Measurements from ENCODE around the gene ZNF148.

The ZNF148 gene

DNA sequence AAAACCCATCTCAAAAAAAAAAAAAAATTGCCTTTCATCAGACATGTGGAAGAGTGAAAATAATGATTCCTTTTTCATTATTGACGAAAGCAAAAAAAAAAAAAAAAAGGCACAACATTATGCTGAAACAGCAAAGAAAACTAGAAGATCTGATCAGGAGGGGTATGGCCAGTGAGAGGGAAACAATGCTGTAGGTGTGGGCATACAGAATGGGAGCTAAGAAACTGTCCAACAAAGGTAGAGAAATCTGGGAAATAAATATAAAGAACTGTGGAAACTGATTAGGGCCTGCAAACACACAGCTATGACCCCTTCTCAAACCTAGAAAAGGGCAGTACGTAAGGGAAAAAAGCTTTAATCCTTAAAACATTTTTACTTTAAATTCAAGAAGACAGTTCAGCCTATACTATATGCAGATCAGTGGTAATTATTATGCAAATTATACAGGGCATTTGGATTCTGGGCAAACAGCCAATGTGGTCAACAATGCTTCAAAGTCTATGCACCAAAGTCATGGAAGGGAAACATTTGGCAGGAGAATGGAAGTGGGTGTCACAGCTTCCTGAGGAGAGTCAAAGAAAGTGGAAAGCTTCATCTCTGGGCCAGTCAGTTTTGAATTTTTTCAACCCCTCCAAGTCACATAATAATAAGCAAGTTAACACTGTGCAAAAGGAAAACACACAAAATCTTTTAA, 94.3 kb downstream of the ZNF148 start:
- no peaks in the 10 kb centered on the region for H3K9me2 ChIP-seq (replicated peaks; ENCODE audit: control insufficient read depth, low read length)
- no peaks in the 10 kb centered on the region for H4K20me1 ChIP-seq (ENCODE audit: control insufficient read depth, insufficient read depth, low read depth, low read length)
- no peak overlapping the region for H3K4me3 ChIP-seq (ENCODE audit: low read length)
- no peak overlapping the region for H3K4me2 ChIP-seq (ENCODE audit: low read length)
- H3F3A ChIP-seq (ENCODE audit: control insufficient read depth, insufficient read depth) = no peaks in the 10 kb centered on the region
- peaks cover 36% of the 10 kb centered on the region for H3K36me3 ChIP-seq (ENCODE audit: control insufficient read depth, low read length)
- H3K27me3 ChIP-seq (ENCODE audit: control insufficient read depth, low read length) = no peaks in the 10 kb centered on the region
- H3K4me1 ChIP-seq (ENCODE audit: control insufficient read depth, low read length) = no peaks in the 10 kb centered on the region
- TF ChIP-seq, protein P1, sequence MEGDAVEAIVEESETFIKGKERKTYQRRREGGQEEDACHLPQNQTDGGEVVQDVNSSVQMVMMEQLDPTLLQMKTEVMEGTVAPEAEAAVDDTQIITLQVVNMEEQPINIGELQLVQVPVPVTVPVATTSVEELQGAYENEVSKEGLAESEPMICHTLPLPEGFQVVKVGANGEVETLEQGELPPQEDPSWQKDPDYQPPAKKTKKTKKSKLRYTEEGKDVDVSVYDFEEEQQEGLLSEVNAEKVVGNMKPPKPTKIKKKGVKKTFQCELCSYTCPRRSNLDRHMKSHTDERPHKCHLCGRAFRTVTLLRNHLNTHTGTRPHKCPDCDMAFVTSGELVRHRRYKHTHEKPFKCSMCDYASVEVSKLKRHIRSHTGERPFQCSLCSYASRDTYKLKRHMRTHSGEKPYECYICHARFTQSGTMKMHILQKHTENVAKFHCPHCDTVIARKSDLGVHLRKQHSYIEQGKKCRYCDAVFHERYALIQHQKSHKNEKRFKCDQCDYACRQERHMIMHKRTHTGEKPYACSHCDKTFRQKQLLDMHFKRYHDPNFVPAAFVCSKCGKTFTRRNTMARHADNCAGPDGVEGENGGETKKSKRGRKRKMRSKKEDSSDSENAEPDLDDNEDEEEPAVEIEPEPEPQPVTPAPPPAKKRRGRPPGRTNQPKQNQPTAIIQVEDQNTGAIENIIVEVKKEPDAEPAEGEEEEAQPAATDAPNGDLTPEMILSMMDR (IDR thresholded peaks at IDR 0.05; ENCODE audit: low read depth, low read length, poor library complexity, severe bottlenecking) = no peak
- TF ChIP-seq EZH2phosphoT487 (IDR thresholded peaks at IDR 0.05; ENCODE audit: borderline replicate concordance, low read length) = no peak
- peaks cover 5% of the 10 kb centered on the region for H3K79me2 ChIP-seq (ENCODE audit: control insufficient read depth, low read length)
- no peak overlapping the region for H3K27ac ChIP-seq (ENCODE audit: low read depth, low read length)
- no peaks in the 10 kb centered on the region for H3K9me3 ChIP-seq (ENCODE audit: control insufficient read depth, insufficient read depth, low read length)

DNA sequence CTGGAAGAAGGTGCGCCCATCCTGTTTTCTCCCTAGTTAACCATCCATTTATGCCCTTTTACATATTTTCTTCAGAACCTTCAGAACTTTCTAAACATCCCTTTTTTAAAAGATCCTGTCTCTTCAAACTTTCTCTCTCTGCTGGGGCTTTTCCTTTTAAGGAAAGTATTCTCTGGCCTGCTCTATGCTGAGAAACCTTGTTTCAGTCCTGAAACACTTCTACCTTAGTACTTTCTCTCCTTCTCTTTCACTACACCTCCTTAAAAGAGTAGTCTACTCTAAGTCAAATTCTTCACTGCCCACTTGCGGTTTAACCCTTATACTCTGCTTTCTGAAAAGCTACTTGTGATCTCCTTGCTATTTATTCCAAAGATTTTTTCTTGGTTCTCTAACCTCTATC, 97.0 kb downstream of the ZNF148 start:
- H3K27ac ChIP-seq (ENCODE audit: low read depth, low read length) = no peak overlapping the region
- no peak overlapping the region for H3K4me3 ChIP-seq (ENCODE audit: low read length)
- H4K20me1 ChIP-seq (ENCODE audit: control insufficient read depth, insufficient read depth, low read depth, low read length) = no peaks in the 10 kb centered on the region
- no peaks in the 10 kb centered on the region for H3F3A ChIP-seq (ENCODE audit: control insufficient read depth, insufficient read depth)
- no peaks in the 10 kb centered on the region for H3K4me1 ChIP-seq (ENCODE audit: control insufficient read depth, low read length)
- H3K36me3 ChIP-seq (ENCODE audit: control insufficient read depth, low read length) = peaks cover 37% of the 10 kb centered on the region
- H3K9me2 ChIP-seq (replicated peaks; ENCODE audit: control insufficient read depth, low read length) = no peaks in the 10 kb centered on the region
- TF ChIP-seq, protein P1 (IDR thresholded peaks at IDR 0.05; ENCODE audit: low read depth, low read length, poor library complexity, severe bottlenecking) = no peak
- TF ChIP-seq EZH2phosphoT487 (IDR thresholded peaks at IDR 0.05; ENCODE audit: borderline replicate concordance, low read length) = no peak
- H3K9me3 ChIP-seq (ENCODE audit: control insufficient read depth, insufficient read depth, low read length) = no peaks in the 10 kb centered on the region
- H3K27me3 ChIP-seq (ENCODE audit: control insufficient read depth, low read length) = no peaks in the 10 kb centered on the region
- peaks cover 3% of the 10 kb centered on the region; the same call in 1 of the 2 replicates for H3K79me2 ChIP-seq (ENCODE audit: control insufficient read depth, low read length)
- H3K4me2 ChIP-seq (ENCODE audit: low read length) = no peak overlapping the region

DNA sequence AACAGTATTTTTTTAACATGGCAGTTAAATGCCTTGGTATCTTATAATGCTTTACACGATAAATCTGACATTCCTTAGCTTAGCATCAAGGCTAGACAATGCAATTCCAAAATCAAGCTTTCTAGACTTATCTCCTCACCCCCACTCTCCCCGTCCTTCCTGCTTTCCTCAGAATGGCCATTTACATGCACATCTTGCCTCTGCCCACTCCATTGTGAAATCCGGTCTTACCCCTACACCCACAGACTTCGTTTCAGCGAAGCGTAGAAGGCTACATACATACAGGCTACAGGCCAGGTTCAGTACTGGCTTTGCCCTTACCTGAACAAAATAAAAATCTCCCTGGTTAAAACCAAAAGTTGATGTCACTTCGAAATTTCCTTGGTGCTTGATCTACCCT, 104.0 kb downstream of the ZNF148 start:
- Histone ChIP-seq H3K27ac (ENCODE audit: low read depth, low read length) (no peak overlapping the region), H3K79me2 (ENCODE audit: control insufficient read depth, low read length) (peaks cover 7% of the 10 kb centered on the region), H3K27me3 (ENCODE audit: control insufficient read depth, low read length) (no peaks in the 10 kb centered on the region), H4K20me1 (ENCODE audit: control insufficient read depth, insufficient read depth, low read depth, low read length) (no peaks in the 10 kb centered on the region), H3F3A (ENCODE audit: control insufficient read depth, insufficient read depth) (no peaks in the 10 kb centered on the region), H3K4me2 (ENCODE audit: low read length) (no peak overlapping the region), H3K9me3 (ENCODE audit: control insufficient read depth, insufficient read depth, low read length) (no peaks in the 10 kb centered on the region), H3K36me3 (ENCODE audit: control insufficient read depth, low read length) (peaks cover 16% of the 10 kb centered on the region), H3K9me2 (replicated peaks; ENCODE audit: control insufficient read depth, low read length) (no peaks in the 10 kb centered on the region), H3K4me3 (ENCODE audit: low read length) (no peak overlapping the region), H3K4me1 (ENCODE audit: control insufficient read depth, low read length) (no peaks in the 10 kb centered on the region)
- TF ChIP-seq, protein P1 (IDR thresholded peaks at IDR 0.05; ENCODE audit: low read depth, low read length, poor library complexity, severe bottlenecking) = no peak
- no peak for TF ChIP-seq EZH2phosphoT487 (IDR thresholded peaks at IDR 0.05; ENCODE audit: borderline replicate concordance, low read length)

Data from DOHH2 (cell line).